Hepatocyte (in vitro differentiated cells): ENCODE results near the gene TMEM38A. TPM values are rescaled to one million over a fixed set of nuclear protein-coding genes. Genes with fewer than 3 reads are reported as not detected.

Experiments used
- DNase-seq: peaks from one replicate; pipeline ENCODE4 v3.0.0-alpha.2; 2016; ENCODE audit warnings: low spot score
- H2AFZ ChIP-seq: fragments of 200-600 bp; sonication (generic); 2 replicates; pipeline ENCODE4 v1.6.0; 2016; ENCODE audit warnings: antibody characterized with exemption, mild to moderate bottlenecking
- H3K27ac ChIP-seq: fragments of 200-600 bp; sonication (generic); 2 replicates; pipeline ENCODE4 v1.5.1; 2016; ENCODE audit warnings: mild to moderate bottlenecking
- H3K27me3 ChIP-seq: fragments of 200-600 bp; sonication (generic); 2 replicates; pipeline ENCODE4 v1.6.1; 2016
- H3K36me3 ChIP-seq: fragments of 200-600 bp; sonication (generic); replicated peaks from 2 replicates; pipeline ENCODE4 v1.5.1; 2016; ENCODE audit warnings: low read depth; ENCODE audit not compliant: insufficient read depth
- H3K4me1 ChIP-seq: fragments of 200-600 bp; sonication (generic); 2 replicates; pipeline ENCODE4 v1.5.1; 2016; ENCODE audit warnings: mild to moderate bottlenecking, moderate library complexity; ENCODE audit not compliant: insufficient read depth
- H3K4me2 ChIP-seq: fragments of 200-600 bp; sonication (generic); 2 replicates; pipeline ENCODE4 v1.6.0; 2016
- H3K4me3 ChIP-seq: fragments of 200-600 bp; sonication (generic); 2 replicates; pipeline ENCODE4 v1.5.1; 2016; ENCODE audit warnings: mild to moderate bottlenecking
- H3K79me2 ChIP-seq: fragments of 200-600 bp; sonication (generic); 2 replicates; pipeline ENCODE4 v1.6.0; 2017; ENCODE audit warnings: mild to moderate bottlenecking
- H3K9me2 ChIP-seq: fragments of 200-600 bp; sonication (generic); replicated peaks from 2 replicates; pipeline ENCODE4 v1.6.0; 2017; ENCODE audit warnings: mild to moderate bottlenecking; ENCODE audit not compliant: insufficient read depth
- H3K9me3 ChIP-seq: fragments of 200-600 bp; sonication (generic); 2 replicates; pipeline ENCODE4 v1.5.1; 2016; ENCODE audit warnings: low read depth, mild to moderate bottlenecking
- H4K20me1 ChIP-seq: fragments of 200-600 bp; sonication (generic); 2 replicates; pipeline ENCODE4 v1.6.0; 2016; ENCODE audit warnings: mild to moderate bottlenecking; ENCODE audit not compliant: insufficient read depth, poor library complexity, severe bottlenecking
- EZH2 ChIP-seq: fragments of 200-600 bp; sonication (generic); IDR thresholded peaks from 2 replicates; pipeline ENCODE4 v1.6.1; 2016; ENCODE audit warnings: antibody characterized with exemption, mild to moderate bottlenecking, borderline replicate concordance
- EZH2phosphoT487 ChIP-seq: fragments of 200-600 bp; sonication (generic); IDR thresholded peaks from one replicate; pipeline ENCODE4 v1.6.1; 2018; ENCODE audit warnings: antibody characterized with exemption, mild to moderate bottlenecking, low read depth, moderate library complexity; ENCODE audit not compliant: unreplicated experiment, severe bottlenecking
- WGBS: methylation state at CpG from one replicate; pipeline ENCODE4 v1.1.6; 2016; ENCODE audit warnings: low lambda C conversion rate; ENCODE audit errors: missing lambda C conversion rate; 5-methylcytosine and 5-hydroxymethylcytosine counted together
- polyA plus RNA-seq: library from polyadenylated mRNA; unstranded; fragments of >200 nt; fragmentation: Nextera tagmentation; extraction: Ambion mirVana; gene quantifications from 2 replicates; pipeline ENCODE4 v1.2.1, GENCODE V29; 2016
- total RNA-seq: library from RNA; depleted of rRNA; stranded (reverse); fragments of >200 nt; gene quantifications from 2 replicates; pipeline ENCODE4 v1.2.3, GENCODE V29; 2014
- TF ChIP-seq, protein P1 (sequence below): fragments of 200-600 bp; sonication (generic); IDR thresholded peaks from 2 replicates; pipeline ENCODE4 v1.5.1; 2016; ENCODE audit warnings: antibody characterized with exemption, mild to moderate bottlenecking; ENCODE audit not compliant: poor library complexity

The TMEM38A gene
- total and polyA plus RNA-seq, 2 experiments from 2014 or later: 10.2 to 10.9 TPM

DNA sequence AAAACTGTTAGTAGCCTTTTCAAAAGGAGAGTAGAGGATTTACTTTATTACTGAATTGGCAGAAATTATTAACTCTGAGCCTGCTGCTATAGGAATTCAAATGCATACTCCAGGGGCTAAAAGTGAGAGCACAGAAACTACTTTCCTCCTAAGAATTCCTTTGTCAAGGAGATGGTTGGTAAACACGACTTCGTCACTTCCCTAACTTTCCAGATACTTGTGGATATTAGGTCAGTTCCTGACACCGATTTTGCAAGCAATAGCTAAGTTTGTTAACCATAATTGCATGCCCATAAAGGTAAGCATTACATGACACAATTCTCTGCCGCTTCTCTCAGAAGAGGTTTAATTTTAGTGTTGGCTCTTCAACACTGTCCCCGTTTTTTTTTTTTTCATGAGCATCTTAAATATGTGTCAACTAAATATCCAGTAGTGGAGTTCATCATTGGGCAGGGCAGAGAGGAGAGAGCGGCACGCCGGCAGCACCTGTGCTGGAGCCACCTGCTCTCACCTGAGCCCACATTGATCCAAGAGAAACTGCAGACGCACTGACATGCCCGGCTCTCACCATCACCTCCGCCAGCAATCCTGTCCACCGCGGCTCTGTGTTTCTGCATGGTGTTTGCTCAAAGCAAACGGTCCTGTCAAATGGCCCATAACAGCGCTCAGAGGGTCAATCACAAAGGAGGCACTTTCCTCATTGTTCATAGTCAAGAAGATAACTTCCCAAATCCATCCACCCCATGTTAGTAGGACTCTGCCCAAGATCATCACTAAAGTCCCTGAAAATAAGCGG is 35.6 kb upstream of the TMEM38A start:
- Histone ChIP-seq H3K9me3 (no peaks in the 10 kb centered on the region), H3K9me2 (no peaks in the 10 kb centered on the region), H3K4me1 (peaks cover 18% of the 10 kb centered on the region), H3K27me3 (no peaks in the 10 kb centered on the region), H3K27ac (peak overlapping the region; percentile 84), H3K4me3 (no peak overlapping the region), H2AFZ (no peak overlapping the region), H3K79me2 (peaks cover 76% of the 10 kb centered on the region), H3K4me2 (peak overlapping the region; percentile 89), H3K36me3 (no peaks in the 10 kb centered on the region), H4K20me1 (peaks cover 76% of the 10 kb centered on the region)
- DNase-seq: no peak
- 77% methylated on average over 16 of the region's 16 CpGs for WGBS
- no peak for TF ChIP-seq EZH2phosphoT487

DNA sequence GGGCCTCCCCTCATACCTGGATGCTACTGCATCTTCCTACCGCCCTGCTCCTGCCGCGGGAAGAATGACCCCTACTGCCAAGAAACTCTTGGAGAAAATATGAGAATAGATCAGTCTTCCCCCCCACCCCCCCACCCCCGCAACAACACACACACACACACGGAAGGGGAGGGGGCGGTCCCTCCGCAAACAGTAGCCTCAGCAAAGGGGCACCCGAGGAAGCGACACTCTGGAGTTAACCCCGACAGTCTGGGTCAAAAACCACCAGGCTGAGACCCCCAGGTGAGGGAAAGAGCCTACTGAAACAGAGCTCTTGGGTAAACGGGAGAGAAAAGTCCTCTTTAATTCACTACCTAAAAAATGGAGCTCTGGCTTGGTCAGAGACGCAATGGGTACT is 34.1 kb upstream of the TMEM38A start:
- Histone ChIP-seq H2AFZ (peak overlapping the region; percentile 7), H3K36me3 (no peaks in the 10 kb centered on the region), H3K27me3 (no peaks in the 10 kb centered on the region), H3K9me3 (no peaks in the 10 kb centered on the region), H3K9me2 (no peaks in the 10 kb centered on the region), H3K4me1 (peaks cover 18% of the 10 kb centered on the region), H3K27ac (peak overlapping the region; percentile 84), H4K20me1 (peaks cover 62% of the 10 kb centered on the region), H3K4me3 (peak overlapping the region; percentile 96), H3K4me2 (peak overlapping the region; percentile 89), H3K79me2 (peaks cover 61% of the 10 kb centered on the region)
- DNase-seq: peak; percentile 24
- TF ChIP-seq, protein P1, sequence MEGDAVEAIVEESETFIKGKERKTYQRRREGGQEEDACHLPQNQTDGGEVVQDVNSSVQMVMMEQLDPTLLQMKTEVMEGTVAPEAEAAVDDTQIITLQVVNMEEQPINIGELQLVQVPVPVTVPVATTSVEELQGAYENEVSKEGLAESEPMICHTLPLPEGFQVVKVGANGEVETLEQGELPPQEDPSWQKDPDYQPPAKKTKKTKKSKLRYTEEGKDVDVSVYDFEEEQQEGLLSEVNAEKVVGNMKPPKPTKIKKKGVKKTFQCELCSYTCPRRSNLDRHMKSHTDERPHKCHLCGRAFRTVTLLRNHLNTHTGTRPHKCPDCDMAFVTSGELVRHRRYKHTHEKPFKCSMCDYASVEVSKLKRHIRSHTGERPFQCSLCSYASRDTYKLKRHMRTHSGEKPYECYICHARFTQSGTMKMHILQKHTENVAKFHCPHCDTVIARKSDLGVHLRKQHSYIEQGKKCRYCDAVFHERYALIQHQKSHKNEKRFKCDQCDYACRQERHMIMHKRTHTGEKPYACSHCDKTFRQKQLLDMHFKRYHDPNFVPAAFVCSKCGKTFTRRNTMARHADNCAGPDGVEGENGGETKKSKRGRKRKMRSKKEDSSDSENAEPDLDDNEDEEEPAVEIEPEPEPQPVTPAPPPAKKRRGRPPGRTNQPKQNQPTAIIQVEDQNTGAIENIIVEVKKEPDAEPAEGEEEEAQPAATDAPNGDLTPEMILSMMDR: no peak
- 8% methylated on average over 10 of the region's 12 CpGs for WGBS

DNA sequence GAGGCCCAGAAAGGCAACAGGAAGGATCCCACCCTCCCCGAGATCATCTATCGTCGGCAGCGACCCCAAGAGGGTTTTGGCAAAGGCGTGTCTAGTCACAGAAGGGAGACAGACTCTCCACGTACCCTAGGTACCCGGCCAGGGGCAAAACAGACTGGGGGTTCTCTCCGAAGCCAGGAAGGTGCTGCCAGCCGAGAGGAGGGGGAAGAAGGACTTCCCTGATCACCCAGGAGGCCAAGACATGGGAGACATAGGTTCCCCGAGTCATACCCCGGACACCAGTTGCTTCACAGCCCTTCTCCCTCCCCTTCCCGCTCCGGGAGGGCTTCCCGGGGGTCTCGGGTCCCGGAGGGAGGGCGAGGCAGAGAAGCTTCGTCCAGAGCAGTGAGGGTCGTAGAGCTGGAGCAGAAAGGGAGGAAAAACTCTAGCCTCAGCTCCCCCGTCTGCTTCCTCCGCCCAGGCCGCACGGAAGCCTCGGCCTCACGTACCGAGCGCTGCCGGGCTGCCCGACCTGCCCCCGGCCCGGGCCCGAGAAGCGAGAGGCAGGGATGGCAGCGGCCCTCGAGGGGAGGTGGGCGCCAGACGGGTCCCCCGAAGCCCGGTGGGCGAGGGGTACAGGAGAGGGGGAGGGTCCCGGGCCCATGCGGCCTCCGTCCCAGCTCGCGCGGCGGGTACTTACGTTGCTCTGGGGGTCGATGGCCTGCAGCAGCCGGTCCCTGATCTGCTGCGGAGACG is 33.6 kb upstream of the TMEM38A start:
- peaks cover 18% of the 10 kb centered on the region for H3K4me1 ChIP-seq
- peak overlapping the region; percentile 7 for H2AFZ ChIP-seq
- WGBS: 2% methylated on average over 43 of the region's 52 CpGs
- no peaks in the 10 kb centered on the region for H3K9me3 ChIP-seq
- peaks cover 58% of the 10 kb centered on the region for H3K79me2 ChIP-seq
- peak overlapping the region; percentile 84 for H3K27ac ChIP-seq
- no peaks in the 10 kb centered on the region for H3K36me3 ChIP-seq
- peaks cover 56% of the 10 kb centered on the region for H4K20me1 ChIP-seq
- H3K27me3 ChIP-seq: no peaks in the 10 kb centered on the region
- peak; percentile 28 for DNase-seq
- peak overlapping the region; percentile 89 for H3K4me2 ChIP-seq
- H3K9me2 ChIP-seq: no peaks in the 10 kb centered on the region
- H3K4me3 ChIP-seq: peak overlapping the region; percentile 96
- TF ChIP-seq, protein P1: no peak
- TF ChIP-seq EZH2: no peak
- no peak for TF ChIP-seq EZH2phosphoT487

DNA sequence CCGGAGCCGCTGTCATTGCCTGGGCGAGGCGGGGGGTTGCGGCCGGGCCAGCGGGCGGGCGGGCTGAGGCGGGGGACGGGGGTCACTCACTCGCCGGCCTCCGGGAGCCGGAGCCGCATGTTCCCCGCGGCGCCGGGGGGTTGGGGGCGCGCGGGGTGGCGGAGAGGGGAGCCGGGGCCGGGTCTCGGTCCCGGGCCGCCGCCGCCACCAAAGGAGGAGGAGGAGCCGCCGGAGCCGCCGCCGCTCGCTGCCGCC is 33.1 kb upstream of the TMEM38A start:
- Histone ChIP-seq H3K9me2 (no peaks in the 10 kb centered on the region), H3K79me2 (peaks cover 53% of the 10 kb centered on the region), H3K36me3 (no peaks in the 10 kb centered on the region), H2AFZ (peak overlapping the region; percentile 7), H3K4me2 (peak overlapping the region; percentile 89), H3K4me1 (peaks cover 18% of the 10 kb centered on the region), H3K9me3 (no peaks in the 10 kb centered on the region), H4K20me1 (peaks cover 51% of the 10 kb centered on the region), H3K27ac (peak overlapping the region; percentile 84), H3K27me3 (no peaks in the 10 kb centered on the region), H3K4me3 (peak overlapping the region; percentile 96)
- 0% methylated on average over 1 of the region's 38 CpGs for WGBS
- DNase-seq: no peak
- TF ChIP-seq, protein P1: no peak
- TF ChIP-seq EZH2 (no peak), EZH2phosphoT487 (no peak)
